IPS-NIHi7 (cell line): Measurements from ENCODE around the gene MICU2.
A peak's percentile ranks its signal among the peaks of the same experiment; 100 is the strongest.
"Not testable (repeated sequence)": the region's sequence is repeated elsewhere in the genome, so short reads cannot be mapped to it uniquely, and the experiment has no call there.

Source experiments
- DNase-seq: peaks from one replicate; pipeline ENCODE4 v3.0.0; 2012; ENCODE audit warnings: mixed read lengths; ENCODE audit errors: extremely low spot score

MICU2 gene

GRCh38 chr13:21594715-21595545, 9.0 kb downstream of the MICU2 start:
- DNase-seq: no peak

- DNase-seq: not testable (repeated sequence)
Observed at GRCh38 chr13:21590665-21591456, 13.1 kb downstream of the MICU2 start.

DNA sequence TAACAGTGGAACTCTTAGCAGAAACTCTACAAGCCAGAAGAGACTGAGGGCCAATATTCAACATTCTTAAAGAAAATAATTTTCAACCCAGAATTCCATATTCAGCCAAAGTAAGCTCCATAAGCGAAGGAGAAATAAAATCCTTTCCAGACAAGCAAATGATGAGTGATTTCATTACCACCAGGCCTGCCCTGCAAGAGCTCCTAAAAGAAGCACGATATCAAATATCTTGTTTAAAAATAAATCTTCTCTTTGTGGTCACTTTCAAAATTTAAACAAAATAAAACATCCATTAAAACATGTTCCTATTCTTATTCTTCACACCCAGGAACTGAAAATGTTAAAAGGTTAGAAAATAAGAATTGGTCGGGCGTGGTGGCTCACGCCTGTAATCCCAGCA, 13.7 kb downstream of the MICU2 start:
- no peak for DNase-seq

DNA sequence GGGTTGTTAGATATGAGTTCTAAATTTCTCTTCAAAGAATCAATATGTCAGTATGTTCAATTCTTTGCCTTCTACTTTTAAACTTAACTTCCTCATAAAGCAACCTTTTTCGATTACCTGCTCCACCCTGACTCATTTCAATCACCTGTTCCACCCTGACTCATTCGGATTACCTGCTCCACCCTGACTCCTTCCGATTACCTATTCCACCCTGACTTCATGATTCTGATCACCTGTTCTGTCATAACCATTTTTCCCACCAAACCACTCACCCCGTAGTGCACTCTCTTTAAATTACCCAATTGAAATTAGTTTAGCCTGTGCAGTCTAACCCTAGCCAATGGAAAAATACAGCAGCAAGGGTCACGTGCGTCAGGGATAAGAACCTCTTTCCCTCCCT, 14.5 kb downstream of the MICU2 start:
- DNase-seq: not testable (repeated sequence)

DNA sequence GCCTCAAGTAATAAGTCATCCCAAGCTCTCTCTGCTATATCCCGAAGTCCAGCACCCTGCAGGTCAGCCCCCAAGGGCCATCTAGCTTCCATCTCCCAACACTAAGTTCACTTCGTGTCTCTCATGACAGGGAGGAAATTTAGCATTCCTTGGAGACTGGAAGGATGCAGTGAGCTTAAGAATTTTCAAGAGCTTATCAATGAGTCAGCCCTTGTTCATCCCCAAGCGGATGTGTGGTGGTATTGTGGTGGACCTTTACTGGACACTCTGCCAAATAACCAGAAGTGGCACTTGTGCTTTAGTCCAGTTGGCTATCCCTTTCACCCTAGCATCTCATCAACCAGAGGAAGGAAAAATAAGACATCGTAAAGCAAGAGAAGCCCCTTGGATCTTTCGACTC, 15.6 kb downstream of the MICU2 start:
- not testable (repeated sequence) for DNase-seq

- DNase-seq: no peak
Observed at GRCh38 chr13:21584973-21585592, 18.9 kb downstream of the MICU2 start.

GRCh38 chr13:21583478-21583877, 20.5 kb downstream of the MICU2 start:
- peak; percentile 27 for DNase-seq

DNA sequence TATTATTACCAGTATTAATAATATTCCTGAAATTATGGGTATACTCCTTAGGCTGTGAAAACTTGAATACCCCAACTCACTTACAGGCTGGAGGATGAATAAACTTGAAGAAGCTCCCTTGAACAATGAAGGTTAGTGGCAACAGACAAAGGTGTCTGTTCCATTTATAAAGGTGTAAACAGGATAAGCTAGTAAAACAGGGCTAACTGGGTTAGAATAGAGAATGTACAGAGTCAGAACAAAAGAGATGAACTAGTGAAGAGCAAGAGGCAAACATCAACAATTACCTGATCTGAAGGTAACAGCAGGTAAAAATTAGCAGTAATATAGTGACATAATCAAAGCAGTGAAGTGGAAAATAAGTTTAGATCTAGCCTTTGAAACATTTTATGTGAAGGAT, 23.2 kb downstream of the MICU2 start:
- DNase-seq: no peak

GRCh38 chr13:21579754-21580316, 24.1 kb downstream of the MICU2 start:
- DNase-seq: no peak

- DNase-seq: no peak
Observed at GRCh38 chr13:21578748-21579147, 25.2 kb downstream of the MICU2 start.

GRCh38 chr13:21576426-21576825, 27.5 kb downstream of the MICU2 start:
- DNase-seq: no peak

DNA sequence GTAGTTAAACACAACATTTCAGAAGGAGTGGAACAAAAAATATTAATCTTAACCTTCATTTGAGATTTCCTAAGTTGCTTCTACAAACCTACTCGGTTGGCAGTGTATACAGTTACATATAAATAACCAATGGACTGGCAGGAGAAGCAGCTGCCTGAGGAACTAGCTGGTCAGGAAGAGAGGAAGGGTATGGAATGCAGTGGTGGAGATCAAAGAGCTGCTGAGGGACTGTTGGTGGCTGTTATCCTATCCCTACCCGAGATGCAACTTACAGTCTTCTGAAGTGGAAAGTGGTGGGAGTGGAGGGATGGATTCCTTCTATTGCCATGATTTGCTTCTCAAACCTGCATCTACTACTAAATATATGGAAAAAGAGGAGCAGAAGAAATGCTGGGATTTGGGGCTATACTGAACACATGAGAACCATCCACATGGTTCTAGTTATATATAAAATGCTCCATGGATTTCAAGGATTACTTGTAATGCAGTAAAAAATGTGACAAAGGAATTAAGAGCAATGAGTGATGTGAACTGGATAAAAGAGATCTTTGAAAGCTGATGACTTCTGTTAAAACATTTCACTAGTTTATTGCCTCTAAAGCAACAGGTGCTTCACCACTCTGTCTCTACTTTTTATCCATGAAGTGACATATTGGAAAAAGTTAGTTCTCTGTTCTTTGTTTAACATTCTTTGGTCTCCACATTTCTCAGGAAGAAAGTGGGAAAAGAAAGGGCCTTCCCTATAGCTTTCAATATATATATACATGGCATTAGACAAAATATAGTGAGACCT, 29.9 kb downstream of the MICU2 start:
- DNase-seq: peak; percentile 21

DNA sequence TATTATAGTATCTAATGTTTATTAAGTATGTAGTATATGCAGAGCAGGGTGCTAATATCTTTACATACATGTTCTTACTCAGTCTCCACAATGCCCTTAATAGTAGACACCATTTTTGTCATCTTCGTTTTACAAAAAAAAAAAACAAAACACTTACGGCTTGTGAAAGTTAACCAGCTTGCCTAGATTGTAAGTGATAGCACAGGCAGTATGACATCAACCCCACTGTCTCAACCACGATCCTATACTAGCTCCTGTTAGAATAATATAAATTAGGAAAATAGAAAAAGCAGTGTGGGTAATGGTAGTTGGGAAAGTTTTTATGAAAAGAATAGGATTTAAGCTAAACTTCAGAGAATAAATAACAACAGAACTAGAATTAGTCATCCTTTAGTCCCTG, 34.3 kb downstream of the MICU2 start:
- DNase-seq: no peak

GRCh38 chr13:21568854-21569253, 35.1 kb downstream of the MICU2 start:
- no peak for DNase-seq

GRCh38 chr13:21567714-21568113, 36.3 kb downstream of the MICU2 start:
- no peak for DNase-seq

- DNase-seq: peak; percentile 49
Observed at GRCh38 chr13:21557995-21558394, 46.0 kb downstream of the MICU2 start.

DNA sequence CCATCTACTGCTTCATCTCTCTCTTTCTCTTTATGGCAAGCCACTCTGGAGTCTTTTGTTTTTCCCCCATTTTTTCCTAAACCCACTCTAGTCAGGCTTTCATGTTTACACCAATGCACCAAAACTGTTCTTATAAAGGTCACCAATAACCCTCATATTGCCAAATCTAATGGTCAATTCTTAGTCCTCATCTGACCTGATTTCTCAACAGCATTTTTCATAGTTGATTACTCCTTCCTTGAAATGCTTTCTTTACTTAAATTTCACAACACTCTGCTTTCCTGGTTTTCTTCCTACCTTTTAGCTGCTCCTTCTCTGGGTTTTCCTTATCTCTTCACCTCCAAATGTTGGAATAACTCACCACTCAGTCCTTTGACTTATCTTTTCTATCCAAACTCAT, 47.9 kb downstream of the MICU2 start:
- no peak for DNase-seq

- not testable (repeated sequence) for DNase-seq
Observed at GRCh38 chr13:21553261-21553660, 50.7 kb downstream of the MICU2 start.

DNA sequence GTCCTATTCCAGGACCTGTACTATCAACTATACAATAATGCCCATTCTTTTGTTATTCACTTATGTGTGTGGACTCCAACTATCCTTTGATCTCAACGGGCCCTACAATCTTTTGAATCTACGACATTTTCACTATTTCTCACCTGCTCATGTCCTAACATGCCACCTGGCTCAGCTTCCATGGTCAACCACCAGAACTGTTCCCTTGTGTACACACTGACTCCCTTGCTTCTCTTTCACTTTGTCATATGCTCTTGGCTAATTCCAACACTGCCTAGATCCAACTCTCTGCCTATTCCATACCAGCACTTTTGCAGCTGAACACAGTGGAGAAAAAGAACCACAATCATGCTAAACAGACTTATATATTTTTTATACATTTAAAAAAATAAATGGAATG, 53.1 kb downstream of the MICU2 start:
- DNase-seq: no peak

DNA sequence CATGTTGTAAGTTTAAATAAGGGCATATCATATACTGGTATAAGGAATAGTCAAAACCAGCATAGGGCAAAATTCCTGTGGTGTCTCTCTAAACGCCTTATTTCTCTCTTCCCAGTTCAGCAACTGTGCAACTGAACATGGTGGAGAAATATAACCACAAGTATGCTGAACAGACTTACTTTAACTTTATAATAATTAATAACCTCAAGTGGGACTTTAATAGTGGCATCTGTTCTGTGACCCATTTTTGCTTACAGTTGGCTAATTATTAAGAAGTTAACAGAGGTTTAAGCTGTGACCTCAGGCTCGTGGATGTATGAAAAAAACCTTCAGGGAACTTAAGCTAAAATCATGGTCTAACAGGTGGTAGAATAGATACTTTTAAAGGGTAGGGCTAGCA, 54.3 kb downstream of the MICU2 start:
- no peak for DNase-seq

DNA sequence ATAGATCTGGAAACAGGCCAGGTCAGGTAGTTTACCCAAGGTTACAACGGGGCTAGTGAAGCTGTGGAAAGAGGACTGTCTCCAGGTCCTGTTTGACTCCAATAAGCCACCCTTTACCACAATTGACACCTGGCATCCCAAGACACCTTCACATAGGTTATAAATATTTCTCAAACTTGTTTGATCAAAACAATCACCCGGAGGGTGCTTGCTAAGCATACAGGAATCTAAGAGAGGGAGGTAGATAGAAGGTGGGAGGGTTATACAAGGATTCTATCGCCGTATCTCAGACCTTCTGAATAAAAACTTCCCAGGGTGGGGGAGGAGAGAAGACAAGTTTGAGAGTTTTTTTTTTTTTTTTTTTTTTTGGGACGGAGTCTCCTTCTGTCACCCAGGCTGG, 55.4 kb downstream of the MICU2 start:
- no peak for DNase-seq
